ENCODE results near the gene SLC46A1.

The SLC46A1 gene

DNA sequence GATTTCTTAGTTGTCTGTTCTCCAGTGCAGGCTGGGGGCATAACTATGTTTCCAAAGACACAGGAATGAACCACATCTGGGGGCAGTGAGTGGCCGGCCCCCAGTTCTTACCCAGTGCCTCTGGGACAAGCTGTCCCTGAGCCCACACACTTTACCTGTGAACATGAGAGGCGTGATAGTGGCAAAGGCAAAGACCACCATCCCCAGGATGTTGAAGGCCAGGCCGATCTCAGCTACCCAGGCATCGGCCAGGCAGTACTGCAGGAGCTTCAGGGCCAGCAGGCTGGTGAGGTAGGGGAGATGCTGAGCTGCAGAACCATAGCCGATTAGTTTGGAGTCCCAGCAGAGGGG is 1.6 kb downstream of the SLC46A1 start:
- DNase-seq (ENCODE audit: low read depth in 2 of 2) = no peak

DNA sequence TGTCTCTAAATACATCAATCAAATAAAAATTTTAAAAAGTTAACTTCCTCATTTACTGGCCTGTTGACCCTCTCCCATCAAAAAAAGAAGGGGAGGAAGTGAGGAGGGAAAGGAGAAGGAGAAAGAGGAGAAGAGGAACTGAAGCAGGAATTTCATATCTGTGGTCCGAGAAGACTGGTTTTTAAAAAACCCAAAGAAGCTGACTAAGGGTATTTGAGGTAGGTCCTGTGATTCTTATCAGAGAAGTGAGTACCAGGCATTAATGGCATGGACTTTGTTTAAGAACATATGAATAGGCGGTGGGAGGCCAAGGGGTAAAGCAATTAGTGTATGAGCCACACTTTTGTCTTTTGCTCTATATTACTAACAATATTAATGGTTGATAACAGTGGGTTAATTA is 2.0 kb downstream of the SLC46A1 start:
- DNase-seq (ENCODE audit: low read depth in 2 of 2) = no peak

DNA sequence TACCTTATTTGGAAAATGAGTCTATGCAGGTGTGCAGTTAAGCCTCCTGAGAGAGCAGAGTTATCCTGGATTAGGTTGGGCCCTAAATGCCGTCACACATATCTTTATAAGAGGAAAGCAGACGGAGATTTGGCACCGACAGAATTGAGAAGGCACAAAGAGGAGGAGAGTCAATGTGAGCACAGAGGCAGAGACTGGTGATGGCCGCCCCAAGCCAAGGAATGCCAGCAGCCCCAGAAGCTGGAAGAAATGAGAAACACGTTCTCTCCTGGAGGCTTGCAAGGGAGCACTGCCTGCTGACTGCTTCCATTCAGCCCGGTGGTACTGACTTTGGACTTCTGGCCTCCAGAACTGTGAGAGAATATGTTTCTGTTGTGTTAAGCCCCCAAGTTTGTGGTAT is 3.2 kb downstream of the SLC46A1 start:
- DNase-seq (ENCODE audit: low read depth in 2 of 2) = no peak

DNA sequence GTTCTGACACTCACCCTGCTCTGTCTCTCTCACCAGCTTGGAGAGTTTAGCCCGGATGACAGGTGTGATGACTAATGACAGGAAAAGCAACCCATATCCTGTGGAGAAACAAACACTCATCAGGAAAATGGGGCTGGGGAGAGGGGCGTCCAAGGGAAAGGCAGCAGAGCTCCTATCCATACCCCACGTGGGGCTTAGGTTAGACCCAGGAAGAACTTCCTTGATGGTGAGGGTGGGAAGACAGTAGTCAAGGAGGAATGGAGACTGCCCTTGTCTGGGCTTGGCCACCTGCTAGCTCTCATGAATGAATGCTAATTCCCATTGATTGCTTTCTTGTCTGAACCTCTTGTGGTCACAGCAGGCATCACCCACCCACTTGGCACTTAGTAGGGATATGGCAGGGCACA is 3.8 kb downstream of the SLC46A1 start:
- DNase-seq (ENCODE audit: low read depth in 2 of 2) = no peak

DNA sequence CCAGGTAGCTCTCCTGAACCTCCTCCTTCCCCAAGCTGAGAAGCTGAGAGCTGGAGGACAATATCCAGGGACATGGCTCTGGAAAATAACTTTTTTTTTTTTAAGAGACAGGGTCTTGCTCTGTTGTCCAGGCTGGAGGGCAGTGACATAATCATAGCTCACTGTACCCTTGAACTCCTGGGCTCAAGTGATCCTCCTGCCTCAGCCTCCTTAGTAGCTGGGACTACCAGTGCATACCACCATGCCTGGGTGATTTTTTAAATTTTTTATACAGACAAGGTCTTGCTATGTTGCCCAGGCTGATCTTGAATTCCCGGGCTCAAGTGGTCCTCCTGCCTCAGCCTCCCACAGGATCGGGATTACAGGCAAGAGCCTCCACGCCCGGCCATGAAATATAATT is 6.2 kb downstream of the SLC46A1 start:
- DNase-seq (ENCODE audit: low read depth in 2 of 2) = no peak

DNA sequence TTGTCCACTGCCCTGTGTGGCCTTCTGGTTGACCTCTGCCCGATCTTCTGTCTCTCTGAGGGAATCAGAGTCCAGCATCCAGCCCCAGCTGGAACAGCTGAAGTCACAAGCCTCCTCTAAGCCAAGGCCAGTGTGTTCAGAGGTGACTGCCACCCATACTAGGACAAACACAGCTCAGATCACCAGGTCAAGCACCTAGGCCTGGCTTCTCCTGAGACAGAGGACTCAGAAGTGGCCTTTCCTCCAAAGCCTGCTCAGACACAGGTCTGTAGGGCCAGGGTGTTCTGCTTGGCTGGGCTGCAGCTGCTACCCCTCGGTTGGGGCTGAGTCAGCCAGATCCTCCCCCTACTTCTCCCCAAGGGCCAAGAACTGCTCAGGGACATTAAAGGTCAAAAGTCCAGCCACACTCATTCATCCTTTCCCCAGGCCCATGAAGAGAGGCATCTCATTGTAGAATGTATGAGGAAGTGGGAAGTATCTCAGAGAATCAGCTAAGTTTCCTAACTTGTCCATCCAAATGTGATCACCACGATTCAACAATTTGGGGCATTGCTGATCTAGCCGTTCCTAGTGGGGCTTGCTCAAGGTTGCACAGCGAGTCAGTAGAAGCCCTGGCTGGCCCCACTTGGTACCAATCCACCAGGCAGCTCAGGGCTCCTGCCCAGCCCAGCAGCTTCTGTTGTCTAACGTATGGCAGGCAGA is 7.6 kb downstream of the SLC46A1 start:
- DNase-seq (ENCODE audit: low read depth in 2 of 2) = no peak

DNA sequence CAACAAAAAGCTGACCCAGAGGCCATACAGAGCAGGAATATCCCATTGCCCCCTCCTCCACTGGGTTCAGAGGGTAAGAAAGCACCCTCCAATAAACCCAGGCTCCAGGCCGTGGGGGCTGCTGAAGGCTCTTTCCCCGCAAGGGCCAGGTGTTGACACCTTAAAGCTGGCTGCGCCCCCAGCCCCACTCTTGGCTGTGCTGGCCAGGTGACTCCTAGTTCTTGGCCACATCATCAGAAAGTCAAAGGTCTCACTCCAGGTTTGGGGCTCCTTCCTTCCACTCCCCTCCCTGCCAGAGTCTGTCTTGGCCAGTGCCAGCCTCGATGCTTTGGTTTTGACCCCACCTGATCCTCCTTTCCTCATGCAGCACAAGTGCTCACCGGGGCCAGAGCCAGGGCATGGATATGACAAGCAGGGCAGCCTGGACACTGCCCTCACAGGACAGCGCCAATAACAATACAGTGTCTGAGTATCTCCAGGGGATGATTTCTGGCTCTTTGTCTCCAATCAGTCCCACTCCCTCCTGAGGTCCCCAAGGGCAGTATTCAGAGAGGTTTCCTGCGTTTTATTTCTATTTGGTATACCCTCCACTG is 8.2 kb downstream of the SLC46A1 start:
- DNase-seq (ENCODE audit: low read depth in 2 of 2) = no peak

DNA sequence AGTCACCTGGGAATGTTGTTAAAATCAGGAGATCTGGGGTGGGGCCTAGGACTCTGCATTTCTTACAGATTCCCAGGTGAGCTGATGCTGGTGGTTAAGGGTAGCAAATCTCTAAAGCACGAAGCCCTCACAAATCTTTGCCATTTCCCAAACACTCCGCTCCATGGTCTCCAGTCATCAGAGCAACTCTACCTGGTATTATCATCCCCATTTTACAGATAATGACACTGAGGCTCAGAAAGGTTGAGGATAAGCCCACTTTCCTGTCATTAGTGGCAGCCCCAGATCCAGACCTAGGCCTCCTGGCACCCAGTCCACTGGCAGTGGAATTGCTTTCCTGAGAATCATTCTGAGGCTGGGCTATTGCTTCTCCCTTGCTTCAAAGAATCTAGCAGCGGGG is 8.7 kb downstream of the SLC46A1 start:
- DNase-seq (ENCODE audit: low read depth in 2 of 2) = no peak

DNA sequence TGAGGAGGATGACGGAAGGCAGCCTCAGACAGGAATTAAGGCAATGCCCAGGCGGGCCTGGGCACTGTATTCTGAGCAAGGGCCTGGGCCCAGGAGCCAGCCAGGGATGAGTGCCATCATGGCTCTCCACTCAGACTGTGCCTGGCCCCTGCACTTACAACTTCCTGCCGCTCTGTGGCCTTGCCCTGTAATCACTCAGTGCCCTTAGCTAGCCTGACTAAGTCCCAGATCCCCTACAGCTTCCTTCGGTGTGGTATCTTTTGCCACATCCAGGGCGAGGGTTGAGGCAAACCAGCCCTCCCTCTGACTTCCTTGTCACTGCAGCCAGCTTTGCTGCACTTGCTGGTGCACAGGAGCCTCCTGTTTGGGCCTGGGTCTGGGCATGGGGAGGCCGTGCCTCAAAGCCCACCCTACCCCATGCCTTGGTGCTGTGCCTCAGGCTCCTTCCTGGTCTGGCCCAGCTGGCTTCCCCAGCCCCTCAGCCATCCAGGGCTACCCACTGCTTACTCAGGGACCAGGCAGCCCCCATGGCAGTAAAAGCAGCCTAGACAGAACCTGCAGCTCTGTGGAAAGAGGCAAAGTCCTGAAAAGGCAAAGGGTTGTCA is 9.3 kb downstream of the SLC46A1 start:
- DNase-seq (ENCODE audit: low read depth in 2 of 2) = no peak

DNA sequence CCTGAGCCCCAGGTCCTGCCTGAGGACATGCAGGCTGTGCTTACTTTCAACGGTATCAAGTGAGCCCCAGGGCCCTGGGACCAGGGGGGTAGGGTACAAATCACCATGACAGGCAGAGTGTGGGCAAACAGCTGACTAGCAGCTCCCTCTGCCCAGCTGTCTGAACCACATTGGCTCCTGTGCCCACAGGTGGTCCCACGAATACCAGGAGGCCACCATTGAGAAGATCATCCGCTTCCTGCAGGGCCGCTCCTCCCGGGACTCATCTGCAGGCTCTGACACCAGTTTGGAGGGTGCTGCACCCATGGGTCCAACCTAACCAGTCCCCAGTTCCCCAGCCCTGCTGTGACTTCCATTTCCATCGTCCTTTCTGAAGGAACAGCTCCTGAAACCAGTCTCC is 10.0 kb downstream of the SLC46A1 start:
- no peak for DNase-seq (ENCODE audit: low read depth in 2 of 2)

DNA sequence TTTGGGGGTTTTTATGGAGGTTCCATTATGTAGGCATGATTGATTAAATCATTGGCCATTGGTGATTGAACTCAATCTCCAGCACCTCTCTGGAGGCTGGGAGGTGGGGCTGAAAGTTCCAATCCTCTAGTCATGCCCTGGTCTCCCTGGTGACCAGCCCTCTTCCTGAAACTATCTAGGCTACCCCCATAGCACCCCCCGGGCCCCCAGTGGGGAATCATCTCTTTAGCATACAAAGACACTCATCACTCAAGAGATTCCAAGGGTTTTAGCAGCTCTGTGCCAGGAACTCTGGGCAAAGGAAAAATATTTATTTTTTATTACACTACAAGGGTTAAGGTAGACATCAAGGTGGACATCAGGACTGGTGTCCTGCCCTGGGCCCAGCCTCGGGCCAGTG is 10.6 kb downstream of the SLC46A1 start:
- DNase-seq (ENCODE audit: low read depth in 2 of 2) = no peak

DNA sequence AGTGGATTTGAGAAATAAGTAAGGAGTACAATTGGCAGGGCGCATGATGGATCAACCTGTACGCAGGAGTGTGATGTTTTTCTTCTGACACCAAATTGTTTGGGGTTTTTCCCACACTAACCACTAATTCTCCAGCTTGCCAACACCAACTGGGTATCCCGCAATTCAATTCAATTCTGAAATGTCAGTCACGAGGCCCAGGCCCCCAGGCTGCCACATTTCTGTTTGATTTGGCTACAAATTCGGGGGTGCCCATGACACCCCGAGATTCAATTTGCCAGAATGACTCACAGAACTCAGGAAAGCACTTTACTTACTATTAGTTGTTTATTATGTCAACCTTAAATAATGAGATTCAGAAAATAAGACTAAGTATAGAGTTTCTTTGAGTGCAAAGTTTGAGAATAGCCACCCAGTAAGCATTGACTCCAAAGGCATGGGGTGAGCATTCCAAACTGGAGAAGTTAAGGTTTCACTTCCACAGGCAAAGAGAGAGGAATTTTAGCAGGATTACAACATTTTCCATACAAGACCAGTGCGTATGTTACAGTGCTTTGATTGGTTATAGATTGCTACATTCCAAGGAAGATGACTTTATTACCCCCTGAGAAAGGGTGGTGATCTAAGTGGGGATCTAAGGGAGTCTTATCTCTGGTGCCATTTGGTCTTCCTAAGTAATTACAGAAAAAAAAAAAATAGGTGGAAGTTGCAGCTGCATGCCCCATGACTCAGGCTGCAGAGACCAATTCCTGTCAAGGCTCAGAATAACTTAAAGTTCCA is 11.5 kb downstream of the SLC46A1 start:
- no peak for DNase-seq (ENCODE audit: low read depth in 2 of 2)

DNA sequence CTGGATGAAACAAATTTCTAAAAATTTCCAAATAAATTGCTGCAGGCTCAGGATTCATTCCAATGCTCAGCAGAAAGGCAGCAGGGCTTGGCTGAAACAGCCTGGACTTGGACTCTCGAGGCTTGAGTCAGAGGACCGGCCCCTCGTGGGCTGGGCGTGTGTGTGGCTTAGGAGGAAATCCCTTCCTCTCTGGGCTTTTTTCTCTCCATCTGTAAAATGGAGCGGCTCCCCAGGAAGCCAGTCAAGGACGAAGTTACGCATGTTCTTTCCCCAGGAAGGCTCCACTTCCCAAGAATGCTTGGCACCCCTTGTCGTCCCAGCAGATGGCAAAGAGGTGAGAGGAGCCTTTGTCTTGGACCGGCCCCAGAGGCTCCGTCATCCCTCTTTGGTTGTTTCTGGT is 13.5 kb downstream of the SLC46A1 start:
- no peak for DNase-seq (ENCODE audit: low read depth in 2 of 2)

DNA sequence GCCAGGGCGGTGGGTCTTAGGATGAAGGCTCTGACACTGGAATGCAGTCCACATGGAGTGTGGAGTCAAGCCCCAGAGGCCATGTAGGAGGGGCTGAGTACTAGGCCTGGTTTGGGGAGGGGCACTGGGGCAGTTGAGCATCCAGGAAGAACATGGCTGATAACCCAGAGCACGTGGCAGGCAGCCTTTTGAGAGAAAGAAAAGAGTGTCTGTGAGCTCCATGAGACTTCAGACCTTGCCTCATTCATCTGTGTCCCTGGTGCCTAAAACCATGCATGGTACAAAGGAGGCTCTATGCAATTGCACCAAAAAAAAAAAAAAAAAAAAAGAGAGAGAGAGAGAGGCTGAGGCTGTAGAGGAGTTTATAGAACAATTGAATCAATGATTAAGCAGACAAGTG is 14.6 kb downstream of the SLC46A1 start:
- no peak for DNase-seq (ENCODE audit: low read depth in 2 of 2)

DNA sequence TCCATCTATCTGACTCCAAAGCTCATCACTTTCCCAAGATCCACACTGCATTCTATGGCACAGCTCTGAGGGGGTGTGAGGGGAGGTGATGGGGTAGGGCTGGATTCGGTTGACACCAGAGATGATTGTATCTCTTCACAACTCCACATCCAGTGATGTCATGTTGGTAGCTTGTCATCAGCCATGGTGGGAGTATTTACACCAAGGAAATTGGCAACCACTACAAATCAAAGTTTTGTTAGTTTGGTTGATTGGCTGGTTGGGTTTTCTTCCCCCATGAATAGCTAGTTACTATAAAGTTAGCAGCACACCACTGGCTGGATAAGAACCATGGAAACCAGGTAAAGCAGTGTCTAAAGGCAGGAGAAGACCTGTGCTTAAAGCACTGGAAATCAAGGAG is 15.0 kb downstream of the SLC46A1 start:
- no peak for DNase-seq (ENCODE audit: low read depth in 2 of 2)

DNA sequence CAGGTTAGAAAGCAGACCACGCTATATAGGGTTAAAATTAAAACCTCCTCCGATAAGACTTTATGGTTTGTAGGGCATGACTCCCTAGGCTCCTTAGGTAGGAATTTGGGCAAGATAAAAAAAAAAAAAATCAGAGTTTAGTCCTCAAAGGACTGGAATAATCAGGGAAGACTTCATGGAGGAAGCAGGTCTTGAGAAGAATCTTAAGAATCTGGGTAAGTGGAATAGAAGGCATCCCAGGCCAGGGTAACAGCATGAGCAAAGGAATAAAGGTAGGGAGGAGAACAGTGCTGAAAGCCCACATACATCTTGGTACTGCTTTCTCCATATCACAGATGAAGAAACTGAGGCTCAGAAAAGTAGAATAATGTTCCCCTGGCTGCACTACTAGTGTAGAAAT is 15.4 kb downstream of the SLC46A1 start:
- no peak for DNase-seq (ENCODE audit: low read depth in 2 of 2)

DNA sequence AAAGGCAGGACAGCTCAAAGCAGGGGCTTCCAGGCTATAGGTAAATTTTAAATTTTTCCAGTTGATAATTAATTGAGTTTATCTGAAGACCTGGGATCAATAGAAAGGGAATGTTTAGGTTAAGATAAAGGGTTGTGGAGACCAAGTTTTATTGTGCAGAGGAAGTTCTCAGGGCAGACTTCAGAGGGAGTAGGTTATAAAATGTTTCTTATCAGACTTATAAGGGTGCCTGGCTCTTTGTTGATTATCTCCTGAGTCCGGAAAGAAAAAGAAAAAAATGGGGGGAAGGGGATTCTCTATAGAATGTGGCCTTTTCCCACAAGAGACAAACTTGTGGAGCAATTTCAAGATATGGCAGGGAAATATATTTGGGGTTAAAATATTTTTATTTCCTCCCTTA is 15.9 kb downstream of the SLC46A1 start:
- no peak for DNase-seq (ENCODE audit: low read depth in 2 of 2)

DNA sequence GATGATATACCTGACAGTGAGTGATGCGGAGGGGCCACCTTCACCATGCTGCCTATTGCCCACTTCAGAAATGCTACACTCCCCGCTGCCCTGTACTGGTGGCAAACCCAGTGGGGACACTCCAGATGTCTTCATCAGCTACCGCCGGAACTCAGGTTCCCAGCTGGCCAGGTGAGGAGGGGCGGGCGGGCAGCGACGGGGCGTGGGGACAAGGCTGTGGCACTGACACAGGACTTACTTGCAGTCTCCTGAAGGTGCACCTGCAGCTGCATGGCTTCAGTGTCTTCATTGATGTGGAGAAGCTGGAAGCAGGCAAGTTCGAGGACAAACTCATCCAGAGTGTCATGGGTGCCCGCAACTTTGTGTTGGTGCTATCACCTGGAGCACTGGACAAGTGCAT is 17.9 kb downstream of the SLC46A1 start:
- no peak for DNase-seq (ENCODE audit: low read depth in 2 of 2)

DNA sequence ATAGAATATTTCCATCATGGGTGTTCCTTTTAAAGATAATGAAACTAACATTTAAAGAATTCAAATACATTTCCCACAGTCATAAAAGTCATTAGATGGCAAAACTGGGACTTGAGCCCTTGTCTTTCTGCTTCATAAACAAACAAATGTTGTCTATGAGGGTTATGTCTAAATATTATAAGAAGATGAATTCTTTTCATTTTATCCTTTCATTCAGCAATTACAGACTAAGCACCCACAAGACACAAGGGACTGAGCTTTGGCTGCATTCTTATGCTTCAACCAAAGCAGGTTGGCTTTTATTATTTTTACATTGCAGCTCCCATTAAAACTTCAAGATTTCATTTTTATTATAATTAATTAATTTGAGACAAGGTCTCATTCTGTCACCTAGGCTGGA is 19.6 kb downstream of the SLC46A1 start:
- no peak for DNase-seq (ENCODE audit: low read depth in 2 of 2)

DNA sequence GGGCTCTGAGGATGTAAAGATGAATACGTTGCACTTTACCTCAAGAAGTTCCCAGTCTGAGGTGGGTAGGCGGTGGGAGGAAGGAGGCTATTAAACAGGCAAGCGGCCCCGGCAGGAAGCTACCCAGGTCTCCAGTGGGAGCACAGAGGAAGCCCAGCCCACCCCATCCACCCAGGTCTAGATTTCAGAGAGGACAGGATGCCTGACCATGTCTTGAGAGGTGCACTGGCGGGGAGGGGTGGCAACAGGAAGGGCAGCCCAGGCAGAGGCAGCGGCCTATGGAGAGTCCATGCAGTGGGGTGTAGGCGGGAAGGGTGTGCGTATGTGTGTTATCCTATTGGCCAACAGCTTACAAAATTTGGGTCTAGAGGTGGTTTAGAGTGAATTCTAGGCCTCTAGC is 20.6 kb downstream of the SLC46A1 start:
- DNase-seq (ENCODE audit: low read depth in 2 of 2) = no peak

DNA sequence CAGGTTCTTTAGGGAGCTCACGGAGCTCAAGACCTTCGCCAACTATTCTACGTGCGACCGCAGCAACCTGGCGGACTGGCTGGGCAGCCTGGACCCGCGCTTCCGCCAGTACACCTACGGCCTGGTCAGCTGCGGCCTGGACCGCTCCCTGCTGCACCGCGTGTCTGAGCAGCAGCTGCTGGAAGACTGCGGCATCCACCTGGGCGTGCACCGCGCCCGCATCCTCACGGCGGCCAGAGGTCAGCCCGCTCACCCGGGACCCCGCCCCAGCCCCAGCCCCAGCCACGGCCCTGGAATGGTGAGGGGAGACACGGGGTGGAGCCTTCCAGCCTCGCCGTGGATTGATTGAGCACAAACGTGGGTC is 21.0 kb downstream of the SLC46A1 start:
- no peak for DNase-seq (ENCODE audit: low read depth in 2 of 2)

DNA sequence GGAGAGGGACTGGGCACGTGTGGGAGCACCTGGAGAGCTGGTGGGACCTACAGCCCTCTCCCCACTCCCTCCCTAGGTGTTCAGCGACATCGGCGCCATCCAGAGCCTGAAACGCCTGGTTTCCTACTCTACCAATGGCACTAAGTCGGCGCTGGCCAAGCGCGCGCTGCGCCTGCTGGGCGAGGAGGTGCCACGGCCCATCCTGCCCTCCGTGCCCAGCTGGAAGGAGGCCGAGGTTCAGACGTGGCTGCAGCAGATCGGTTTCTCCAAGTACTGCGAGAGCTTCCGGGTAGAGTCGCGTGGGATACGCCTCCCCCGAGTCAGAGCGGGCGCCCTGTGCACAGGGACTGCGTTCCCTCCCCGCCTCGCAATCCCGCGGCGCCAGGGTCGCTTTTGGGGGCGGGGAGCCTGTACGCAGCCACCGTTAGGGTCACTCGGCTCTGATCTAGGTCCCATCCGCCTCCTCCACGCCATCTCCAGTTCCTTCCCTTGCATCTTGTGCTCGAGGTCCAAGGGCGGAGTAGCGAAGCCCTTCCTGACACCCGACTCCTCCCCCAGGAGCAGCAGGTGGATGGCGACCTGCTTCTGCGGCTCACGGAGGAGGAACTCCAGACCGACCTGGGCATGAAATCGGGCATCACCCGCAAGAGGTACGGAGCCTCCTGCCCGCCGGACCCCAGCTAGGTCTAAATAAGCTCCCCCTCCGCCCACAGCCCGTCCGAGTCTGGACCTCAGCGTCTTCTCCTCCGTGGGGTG is 21.6 kb downstream of the SLC46A1 start:
- no peak for DNase-seq (ENCODE audit: low read depth in 2 of 2)

Measured in stimulated activated CD8-positive, alpha-beta memory T cell treated with anti-CD3 and anti-CD28 coated beads, Interleukin-7, amount 100 ng/mL, for 1 hour (primary cell).